ENCODE data around the gene CREBBP.

- TF ChIP-seq CTCF (IDR thresholded peaks at IDR 0.05 in 8 of 11, conservative IDR thresholded peaks at IDR 0.05 in 3 of 11) (no peak), POLR2A (IDR thresholded peaks at IDR 0.05) (no peak)
These were observed 105.7 kb downstream of the CREBBP start for GRCh38 chr16:3774819-3775218.
